C1 segment of cervical spinal cord (tissue), 14 donors: ENCODE results near the gene REM2.

Experiments
- DNase-seq, 14 donors: peaks; one replicate each; lab custom pipeline; 2025; lab: John Stamatoyannopoulos, UW

The REM2 gene

DNA sequence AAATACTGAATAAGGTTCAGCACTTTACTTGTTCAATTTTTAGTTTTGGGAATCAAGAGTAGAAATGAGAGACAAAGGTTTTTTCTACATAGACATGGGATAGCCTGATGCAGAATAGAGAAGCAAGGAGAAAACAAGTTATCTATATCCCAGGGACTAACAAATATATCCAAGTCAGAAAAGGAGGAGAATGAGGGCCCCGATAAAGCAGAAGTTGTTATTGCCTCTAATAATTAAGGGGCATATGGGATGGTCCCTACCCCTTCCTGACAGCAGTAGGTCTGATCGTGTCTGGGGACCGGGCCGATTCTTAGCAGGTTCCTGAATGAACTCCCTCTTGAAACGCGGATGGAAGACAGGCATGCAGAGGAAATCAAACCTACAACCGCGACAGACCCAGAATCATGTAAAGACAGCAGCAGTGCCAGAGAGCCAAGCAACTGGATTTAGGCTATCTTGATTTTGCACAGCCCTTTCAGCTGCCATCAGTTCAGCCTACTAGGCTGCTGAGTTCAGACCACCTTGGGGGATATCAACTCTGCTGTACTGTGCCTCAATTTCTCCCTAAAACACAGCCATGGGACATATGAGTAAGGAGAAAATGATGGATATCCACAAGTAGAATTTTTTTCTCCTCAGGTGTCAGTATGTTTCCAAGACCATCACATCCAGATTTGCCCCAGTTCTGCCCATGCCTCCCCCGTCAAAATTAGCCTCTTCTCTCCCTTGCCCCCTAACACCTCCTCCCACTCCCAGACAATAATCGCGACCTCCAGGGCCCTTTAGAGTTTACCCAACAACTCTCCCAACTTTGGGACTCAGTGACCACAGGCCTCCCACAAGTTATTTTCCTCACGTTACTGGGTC lies 45.4 kb downstream of the REM2 start:
- no peak for DNase-seq

DNA sequence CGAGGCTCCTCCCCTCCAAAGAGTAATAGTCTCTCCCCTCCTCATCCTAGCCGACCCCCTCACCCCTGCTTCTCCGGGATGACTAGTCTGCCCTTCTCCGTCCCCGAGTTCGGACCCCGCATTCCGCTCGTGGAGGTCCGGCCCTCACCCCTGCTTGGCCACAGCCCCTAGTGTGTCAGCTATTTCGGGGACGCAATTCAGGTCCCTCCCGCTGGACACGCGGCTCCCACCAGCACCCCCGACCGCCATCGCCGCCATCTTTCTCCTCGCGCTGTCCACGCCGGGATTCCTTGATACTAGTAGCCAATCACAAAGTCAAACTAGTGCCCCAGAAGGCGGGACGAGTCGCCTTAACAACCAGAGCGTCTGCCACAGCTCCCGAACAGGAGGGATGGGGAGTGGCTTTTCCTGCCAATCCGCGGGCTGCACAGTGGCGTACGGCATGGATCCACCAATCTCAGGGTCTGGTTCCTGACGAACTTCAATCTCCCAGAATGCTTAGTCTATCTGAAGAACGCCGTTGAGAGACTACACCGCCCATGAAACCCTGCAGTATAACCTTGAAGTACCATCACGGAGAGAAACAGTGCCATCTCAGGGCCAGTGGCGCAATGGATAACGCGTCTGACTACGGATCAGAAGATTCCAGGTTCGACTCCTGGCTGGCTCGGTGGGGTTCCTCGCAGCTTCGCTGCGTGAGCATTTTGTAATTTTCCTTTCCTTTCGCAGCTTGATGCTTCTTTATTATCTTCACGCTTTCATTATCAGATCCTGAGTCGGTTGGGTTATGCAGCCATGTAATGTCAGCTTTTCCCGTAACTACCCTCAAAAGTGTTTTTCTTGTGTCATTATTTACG lies 46.3 kb downstream of the REM2 start, which contains the start of gene PRMT5:
TSS of gene PRMT5 (minus strand) at position 273 of the 857 bp plus-strand sequence. CDS start at position 258, 15 bp downstream.
- DNase-seq, result peak; percentile 73 to 100 (median 96)

DNA sequence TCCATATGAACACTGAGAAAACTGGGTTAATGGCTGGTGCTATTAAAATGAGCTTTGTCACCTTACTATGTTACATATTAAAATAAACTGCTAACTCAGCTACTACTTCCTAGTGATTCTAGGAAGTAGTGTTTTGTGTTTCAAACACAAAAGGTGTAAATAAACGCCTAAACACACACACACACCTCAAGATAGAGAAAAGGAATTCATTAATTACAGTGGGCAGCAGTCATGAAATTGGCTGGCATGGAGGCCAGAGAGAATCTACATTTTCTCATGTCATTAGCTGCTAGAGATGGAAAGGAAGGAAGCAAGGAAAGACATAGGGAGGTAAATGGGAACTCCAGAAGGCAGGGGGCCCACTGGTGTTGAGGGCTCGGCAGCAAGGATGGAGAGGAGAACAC lies 46.9 kb downstream of the REM2 start:
- no peak for DNase-seq

DNA sequence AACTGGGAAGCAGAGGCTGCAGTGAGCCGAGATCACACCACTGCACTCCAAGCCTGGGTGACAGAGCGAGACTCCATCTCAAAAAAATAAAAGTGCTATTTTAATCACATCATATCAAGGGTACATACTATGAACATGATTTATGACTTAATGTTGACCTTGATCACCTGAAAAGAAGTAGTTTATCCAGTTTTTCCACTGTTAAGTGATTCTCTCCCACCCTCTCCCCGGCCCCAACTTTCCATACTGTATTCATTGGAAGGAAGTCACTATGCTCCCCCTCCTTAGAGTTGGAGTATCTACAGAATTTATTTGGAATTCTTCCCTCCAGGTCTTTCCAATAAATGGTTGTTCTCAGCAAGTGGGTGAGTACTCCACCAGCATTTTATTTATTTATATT lies 49.1 kb downstream of the REM2 start:
- DNase-seq, result no peak

DNA sequence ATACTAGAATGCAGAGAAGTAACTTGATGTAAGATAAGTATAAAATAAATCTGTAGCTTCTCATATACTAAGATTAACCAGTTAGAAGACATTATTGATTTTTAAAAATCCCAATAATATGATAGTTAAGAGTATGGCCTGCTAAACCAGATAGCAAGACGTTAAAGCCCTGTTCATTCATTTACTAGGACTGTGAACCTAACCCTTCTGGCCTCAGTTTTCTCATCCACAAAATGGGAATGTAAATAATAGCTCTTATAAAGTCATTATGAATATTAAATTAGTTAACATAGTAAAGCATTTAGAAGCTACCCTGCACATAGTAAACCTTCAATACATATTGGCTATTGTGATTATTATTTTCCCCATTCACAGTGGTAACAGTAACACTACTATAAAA lies 52.1 kb downstream of the REM2 start:
- DNase-seq, result no peak
